ENCODE data around the gene SLC23A2.

DNA sequence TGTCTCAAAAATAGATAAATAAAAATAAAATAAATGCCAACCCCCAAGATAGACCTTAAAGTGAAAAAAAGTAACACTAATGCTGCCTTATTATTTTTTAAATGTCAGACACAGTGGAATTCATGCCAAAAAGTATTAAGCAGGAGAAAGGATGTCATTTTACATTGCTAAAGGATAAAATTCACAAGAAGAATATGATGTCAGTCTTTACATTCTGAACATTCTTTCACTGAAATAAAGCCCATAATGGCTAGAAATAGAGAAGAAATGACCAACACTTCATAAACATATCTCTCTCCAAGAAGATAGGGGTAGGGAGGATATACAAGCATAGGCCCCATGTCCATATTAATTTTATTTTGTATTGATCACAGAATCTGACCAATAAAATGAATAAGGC, 47.4 kb downstream of the SLC23A2 start:
- TF ChIP-seq ZNF274 (IDR thresholded peaks at IDR 0.05; ENCODE audit: low read depth, low read length) (no peak), SUZ12 (IDR thresholded peaks at IDR 0.05; ENCODE audit: extremely low read depth, insufficient read depth, insufficient read length) (no peak), YY1 (IDR thresholded peaks at IDR 0.05; ENCODE audit: insufficient read depth, insufficient read length) (no peak)

Data from NT2/D1 (cell line).